GM12865 (cell line): ENCODE results near the gene HTR4.

ENCODE experiments used
- DNase-seq: peaks from one replicate; pipeline ENCODE4 v3.0.0; 2010; ENCODE audit warnings: low read depth
- H3K4me3 ChIP-seq: 2 replicates; pipeline ENCODE4 v1.5.1; 2011; ENCODE audit warnings: mild to moderate bottlenecking, low read depth, low read length, control low read depth
- TF ChIP-seq, protein P1 (sequence below): IDR thresholded peaks from 2 replicates; pipeline ENCODE4 v1.5.1; 2011; ENCODE audit warnings: low read length, control low read depth, low read depth, inconsistent platforms; ENCODE audit not compliant: insufficient read depth; ENCODE audit errors: missing control alignments

HTR4 gene

DNA sequence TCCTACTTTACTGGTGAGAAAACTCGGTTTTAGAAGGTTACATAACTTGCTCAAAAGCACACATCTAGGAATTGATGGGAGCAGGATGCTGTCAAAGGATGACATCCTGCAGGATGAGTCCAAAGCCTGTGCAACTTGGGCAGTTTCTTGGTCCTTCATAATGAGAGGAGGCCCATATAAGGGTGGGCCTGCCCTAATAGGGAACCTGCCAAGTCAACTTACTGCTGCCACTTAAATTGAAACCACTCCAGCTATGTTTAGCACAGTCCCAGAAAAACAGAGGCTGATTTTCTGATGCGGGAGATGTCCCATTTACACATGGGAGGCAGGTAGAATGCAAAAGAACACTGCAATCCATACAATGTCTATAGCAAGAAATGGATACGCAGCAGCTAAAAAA is 208.7 kb downstream of the HTR4 start:
- TF ChIP-seq, protein P1, sequence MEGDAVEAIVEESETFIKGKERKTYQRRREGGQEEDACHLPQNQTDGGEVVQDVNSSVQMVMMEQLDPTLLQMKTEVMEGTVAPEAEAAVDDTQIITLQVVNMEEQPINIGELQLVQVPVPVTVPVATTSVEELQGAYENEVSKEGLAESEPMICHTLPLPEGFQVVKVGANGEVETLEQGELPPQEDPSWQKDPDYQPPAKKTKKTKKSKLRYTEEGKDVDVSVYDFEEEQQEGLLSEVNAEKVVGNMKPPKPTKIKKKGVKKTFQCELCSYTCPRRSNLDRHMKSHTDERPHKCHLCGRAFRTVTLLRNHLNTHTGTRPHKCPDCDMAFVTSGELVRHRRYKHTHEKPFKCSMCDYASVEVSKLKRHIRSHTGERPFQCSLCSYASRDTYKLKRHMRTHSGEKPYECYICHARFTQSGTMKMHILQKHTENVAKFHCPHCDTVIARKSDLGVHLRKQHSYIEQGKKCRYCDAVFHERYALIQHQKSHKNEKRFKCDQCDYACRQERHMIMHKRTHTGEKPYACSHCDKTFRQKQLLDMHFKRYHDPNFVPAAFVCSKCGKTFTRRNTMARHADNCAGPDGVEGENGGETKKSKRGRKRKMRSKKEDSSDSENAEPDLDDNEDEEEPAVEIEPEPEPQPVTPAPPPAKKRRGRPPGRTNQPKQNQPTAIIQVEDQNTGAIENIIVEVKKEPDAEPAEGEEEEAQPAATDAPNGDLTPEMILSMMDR: no peak
- DNase-seq: no peak
- H3K4me3 ChIP-seq: no peak overlapping the region

DNA sequence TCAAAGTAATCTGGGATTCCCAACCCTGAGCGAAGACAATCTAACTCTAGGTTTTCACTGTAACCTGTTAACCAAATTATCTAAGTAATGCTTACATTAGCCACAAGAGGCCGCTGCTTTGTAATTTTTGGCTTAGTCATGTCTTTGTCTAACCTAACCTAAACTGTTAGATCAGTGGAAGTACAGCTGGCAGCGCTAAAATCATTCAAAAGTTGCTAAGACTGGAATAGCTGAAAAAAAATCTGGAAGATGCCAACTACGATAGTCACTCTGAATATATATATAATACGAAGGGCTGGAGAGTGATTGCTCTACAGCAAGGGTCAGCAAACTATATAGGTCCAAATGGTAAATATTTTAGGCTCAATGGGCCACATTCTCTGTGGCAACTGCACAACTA is 210.3 kb downstream of the HTR4 start:
- TF ChIP-seq, protein P1: peak; percentile 52
- no peak overlapping the region for H3K4me3 ChIP-seq
- peak; percentile 57 for DNase-seq

DNA sequence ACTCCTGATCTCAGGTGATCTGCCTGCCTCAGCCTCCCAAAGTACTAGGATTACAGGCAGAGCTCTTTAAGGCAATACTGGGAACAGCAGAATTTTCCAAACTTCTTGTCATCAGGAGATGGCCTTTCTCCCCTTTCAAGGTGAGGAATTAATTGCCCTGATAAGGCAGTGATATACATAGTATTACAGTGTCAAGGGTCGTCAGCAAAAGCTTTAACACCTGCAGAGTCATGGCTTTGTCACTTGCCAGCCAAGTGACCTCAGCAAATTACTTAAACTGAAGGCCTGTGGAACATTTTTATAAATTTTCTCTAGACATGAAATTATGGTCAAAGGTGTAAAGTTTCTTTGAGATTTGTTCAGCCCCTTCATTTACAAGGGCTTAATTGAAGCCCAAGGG is 211.1 kb downstream of the HTR4 start:
- TF ChIP-seq, protein P1: no peak
- no peak for DNase-seq

DNA sequence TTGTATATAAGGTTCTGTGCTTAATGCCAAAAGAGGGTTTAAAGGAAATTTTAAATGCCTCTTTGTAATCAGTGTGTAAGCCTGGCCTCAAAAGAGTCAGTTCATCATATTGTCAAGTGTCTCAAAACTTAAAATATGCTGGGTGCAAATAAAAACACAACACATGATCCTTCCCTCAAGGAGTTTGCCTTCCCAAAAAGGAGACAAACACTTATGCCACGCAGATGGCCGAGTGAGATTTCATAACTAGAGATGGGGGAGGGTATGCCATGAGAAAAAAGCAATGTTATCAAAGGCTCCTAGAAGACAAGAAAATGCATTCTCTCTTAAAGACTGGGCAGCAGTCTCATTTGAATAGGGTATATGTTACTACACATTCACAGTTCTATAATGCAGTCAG is 215.4 kb downstream of the HTR4 start:
- DNase-seq: no peak
- H3K4me3 ChIP-seq: no peak overlapping the region
- TF ChIP-seq, protein P1: no peak

More for the DNA sequence above, 211.1 kb downstream of the HTR4 start:
- H3K4me3 ChIP-seq: no peak overlapping the region

DNA sequence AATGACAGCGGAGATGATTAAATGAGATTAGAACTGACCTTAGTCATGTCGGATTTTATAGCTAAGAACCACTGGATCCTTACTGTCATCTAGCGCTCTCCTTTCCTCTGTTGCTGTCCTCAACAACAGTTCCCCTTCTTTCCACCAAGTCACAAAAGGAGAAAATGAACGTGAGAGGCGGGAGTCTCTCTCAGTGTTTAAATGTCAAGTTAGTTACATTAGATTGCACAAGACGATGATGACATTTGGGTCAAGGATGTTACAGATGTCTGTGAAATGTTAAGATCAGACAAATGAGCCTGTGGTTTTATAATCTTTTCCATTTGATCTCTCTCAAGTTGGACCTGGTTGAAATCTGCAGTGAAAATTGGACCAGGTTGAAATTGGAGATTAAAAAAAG is 217.1 kb downstream of the HTR4 start:
- no peak for DNase-seq
- H3K4me3 ChIP-seq: no peak overlapping the region
- TF ChIP-seq, protein P1: no peak

GRCh38 chr5:148436029-148436428 is 218.3 kb downstream of the HTR4 start:
- DNase-seq: no peak
- TF ChIP-seq, protein P1: no peak
- no peak overlapping the region for H3K4me3 ChIP-seq

DNA sequence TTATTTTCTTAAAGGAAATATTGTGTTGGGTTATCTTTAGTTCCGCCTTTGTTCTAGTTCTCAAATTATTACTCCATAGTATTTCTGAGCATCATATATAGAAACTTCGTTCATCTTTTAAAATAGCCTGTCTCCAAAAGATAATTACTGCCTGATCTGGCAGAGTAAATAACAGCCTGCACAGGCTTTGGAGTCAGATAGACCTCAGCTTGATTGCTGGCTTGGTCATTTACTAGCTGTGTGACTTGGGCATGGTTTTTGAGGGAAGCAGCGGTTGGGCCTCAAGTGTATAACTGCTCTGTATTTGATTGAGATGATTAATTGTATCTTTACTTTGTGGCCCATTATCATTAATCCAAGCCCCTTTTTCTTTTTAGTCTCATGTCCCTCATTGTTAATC is 220.5 kb downstream of the HTR4 start:
- no peak for DNase-seq
- TF ChIP-seq, protein P1: no peak
- H3K4me3 ChIP-seq: no peak overlapping the region
